HUDEP-2 (cell line): ENCODE results near the gene HAGH.

ENCODE experiments used
- DNase-seq, 76 experiments: peaks; one replicate each; lab custom pipeline; 2025; ENCODE audit not compliant: unreplicated experiment in 76 of 76; lab: John Stamatoyannopoulos, UW

Gene HAGH

GRCh38 chr16:1775846-1776671 lies 50.6 kb downstream of the HAGH start:
- no peak for DNase-seq

- DNase-seq, result no peak
Measured at GRCh38 chr16:1775006-1775845, 51.4 kb downstream of the HAGH start.

- DNase-seq, result no peak
Measured at GRCh38 chr16:1774448-1774780, 52.2 kb downstream of the HAGH start.

- peak in 1 of 76 experiments; percentile 44 for DNase-seq
Measured at GRCh38 chr16:1773703-1774447, 52.8 kb downstream of the HAGH start.

- DNase-seq, result peak in 68 of 76 experiments; percentile 14 to 84 (median 67)
Measured at GRCh38 chr16:1772908-1773702, 53.5 kb downstream of the HAGH start, which contains the start of gene MRPS34. TSS of gene MRPS34 (minus strand) at chr16:1773134. CDS start at chr16:1773119, 15 bp downstream.

- DNase-seq, result peak in 41 of 76 experiments; percentile 9 to 75 (median 32)
Measured at GRCh38 chr16:1772362-1772907, 54.2 kb downstream of the HAGH start, which contains the start of gene EME2. TSS of gene EME2 (plus strand) at chr16:1772810. CDS start at chr16:1773228, 418 bp downstream.

GRCh38 chr16:1771864-1772361 lies 54.7 kb downstream of the HAGH start:
- peak in 2 of 76 experiments; percentile 25 to 60 for DNase-seq

GRCh38 chr16:1771188-1771863 lies 55.3 kb downstream of the HAGH start, which contains the start of gene NME3:
TSS of gene NME3 (minus strand) at chr16:1771543. CDS start at chr16:1771534, 9 bp downstream.
- DNase-seq, result peak in 60 of 76 experiments; percentile 12 to 79 (median 52)

- no peak for DNase-seq
Measured at GRCh38 chr16:1770328-1771187, 56.1 kb downstream of the HAGH start.

GRCh38 chr16:1769402-1770300 lies 57.0 kb downstream of the HAGH start:
- DNase-seq, result no peak

- DNase-seq, result no peak
Measured at GRCh38 chr16:1768767-1769401, 57.7 kb downstream of the HAGH start.

GRCh38 chr16:1768061-1768766 lies 58.4 kb downstream of the HAGH start:
- no peak for DNase-seq

GRCh38 chr16:1767116-1767994 lies 59.3 kb downstream of the HAGH start:
- DNase-seq, result no peak

GRCh38 chr16:1766701-1767100 lies 59.9 kb downstream of the HAGH start:
- no peak for DNase-seq

GRCh38 chr16:1766231-1766630 lies 60.4 kb downstream of the HAGH start:
- DNase-seq, result no peak
